Stimulated activated effector memory CD8-positive, alpha-beta T cell treated with anti-CD3 and anti-CD28 coated beads, Interleukin-12 subunit alpha, Interleukin-12 subunit beta, amount 100 ng/mL, for 72 hours (primary cell): ENCODE data around the gene RBBP8NL.

Experiments
- ATAC-seq: fragments of 150-1000 bp; cut with Tn5 transposase; 2 replicates; pipeline ENCODE4 v1.10.0; 2021
- DNase-seq, 2 donors: peaks; one replicate each; pipeline ENCODE4 v3.0.0; 2021 to 2022; ENCODE audit warnings: low spot score in 2 of 2
- H3K27ac Mint-ChIP-seq: one replicate; pipeline ENCODE4 v1.8.0; 2022; ENCODE audit warnings: mild to moderate bottlenecking, mixed read lengths
- H3K36me3 Mint-ChIP-seq: one replicate; pipeline ENCODE4 v1.8.0; 2022; ENCODE audit warnings: mild to moderate bottlenecking, mixed read lengths
- H3K4me1 Mint-ChIP-seq: one replicate; pipeline ENCODE4 v1.8.0; 2022; ENCODE audit warnings: mixed read lengths
- H3K4me3 Mint-ChIP-seq: one replicate; pipeline ENCODE4 v1.8.0; 2022; ENCODE audit warnings: mild to moderate bottlenecking, mixed read lengths
- H3K9me3 Mint-ChIP-seq: one replicate; pipeline ENCODE4 v1.8.0; 2022; ENCODE audit warnings: mixed read lengths

Gene RBBP8NL

DNA sequence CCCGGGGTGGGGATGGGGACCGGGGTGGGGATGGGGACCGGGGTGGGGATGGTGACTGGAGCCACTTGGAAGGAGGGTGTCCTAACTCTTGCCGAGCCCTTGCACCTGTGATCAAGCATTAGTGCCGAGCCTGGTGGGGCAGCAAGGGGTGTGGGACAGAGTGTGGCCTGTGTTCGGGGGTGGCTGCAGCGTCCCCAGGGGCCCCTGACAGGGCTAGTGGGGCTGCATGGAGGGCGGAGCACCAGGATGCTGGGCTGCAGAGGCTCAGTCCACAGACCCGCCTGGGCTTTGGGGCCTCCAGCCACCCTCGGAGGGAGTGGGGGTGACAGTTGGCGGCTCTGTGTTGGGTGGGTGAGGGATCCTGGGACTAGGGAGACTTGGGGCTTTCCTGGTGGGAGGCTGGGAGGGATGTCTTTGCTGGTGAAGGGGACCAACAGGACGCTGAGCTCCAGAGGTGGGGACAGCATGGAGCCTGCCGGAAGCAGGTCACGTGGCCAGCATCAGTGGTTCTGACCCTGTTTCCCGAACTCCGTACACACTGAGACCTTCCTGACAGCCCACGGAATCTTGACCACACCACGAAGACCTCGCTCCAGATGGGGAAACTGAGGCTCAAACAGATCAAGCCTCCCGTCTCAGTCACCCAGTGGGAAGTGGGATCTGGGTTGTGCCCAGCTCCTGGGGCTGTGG lies 4.6 kb downstream of the RBBP8NL start:
- Mint-ChIP-seq H3K27ac (no peak overlapping the region), H3K4me1 (no peaks in the 10 kb centered on the region), H3K9me3 (no peaks in the 10 kb centered on the region), H3K4me3 (no peak overlapping the region), H3K36me3 (no peaks in the 10 kb centered on the region)
- DNase-seq, result no peak
- no peak for ATAC-seq

DNA sequence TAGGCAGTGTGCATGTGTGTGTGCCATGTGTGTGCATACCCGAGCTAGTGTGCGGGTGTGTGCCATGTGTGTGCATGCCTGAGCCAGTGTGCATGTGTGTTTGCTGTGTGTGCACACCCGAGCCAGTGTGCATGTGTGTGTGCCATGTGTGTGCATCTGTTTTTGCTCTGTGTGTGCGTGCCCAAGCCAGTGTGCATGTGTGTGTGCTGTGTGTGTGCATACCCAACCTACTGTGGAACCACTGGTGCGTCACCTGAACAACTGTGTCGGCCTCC lies 5.7 kb downstream of the RBBP8NL start:
- no peaks in the 10 kb centered on the region for H3K4me1 Mint-ChIP-seq

DNA sequence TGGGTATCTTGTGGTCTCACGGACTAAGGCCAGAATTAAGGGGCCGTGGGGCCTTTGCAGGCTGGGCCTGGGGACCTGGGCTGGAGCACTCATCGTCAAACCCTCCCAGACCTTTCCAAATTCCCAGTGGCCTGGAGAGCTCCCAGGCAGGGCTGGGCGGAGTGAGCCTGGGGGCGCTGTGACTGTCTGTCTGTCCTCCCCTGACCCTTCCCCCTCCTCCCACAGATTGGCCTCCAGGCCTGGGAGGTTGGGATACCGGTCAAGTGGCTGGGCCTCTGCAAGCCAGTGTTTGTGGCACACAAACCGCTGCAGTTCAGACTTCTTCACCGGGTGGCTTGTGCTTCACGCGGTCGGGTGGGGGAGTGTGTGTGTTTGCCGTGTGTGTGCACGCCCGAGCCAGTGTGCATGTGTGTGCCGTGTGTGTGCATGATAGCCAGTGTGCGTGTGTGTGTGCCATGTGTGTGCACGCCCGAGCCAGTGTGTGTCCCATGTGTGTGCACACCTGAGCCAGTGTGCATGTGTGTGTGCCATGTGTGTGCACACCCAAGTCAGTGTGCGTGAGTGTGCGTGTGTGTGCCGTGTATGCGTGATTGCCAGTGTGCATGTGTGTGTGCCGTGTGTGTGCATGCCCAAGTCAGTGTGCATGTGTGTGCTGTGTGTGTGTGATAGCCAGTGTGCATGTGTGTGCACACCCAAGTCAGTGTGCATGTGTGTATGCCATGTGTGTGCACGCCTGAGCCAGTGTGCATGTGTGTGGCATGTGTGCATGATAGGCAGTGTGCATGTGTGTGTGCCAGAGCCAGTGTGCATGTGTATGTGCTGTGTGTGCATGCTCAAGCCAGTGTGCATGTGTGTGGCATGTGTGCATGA lies 6.3 kb downstream of the RBBP8NL start:
- no peak overlapping the region for H3K27ac Mint-ChIP-seq
- no peaks in the 10 kb centered on the region for H3K36me3 Mint-ChIP-seq
- no peaks in the 10 kb centered on the region for H3K4me1 Mint-ChIP-seq
- ATAC-seq (no peak), DNase-seq (no peak)
- no peaks in the 10 kb centered on the region for H3K9me3 Mint-ChIP-seq
- H3K4me3 Mint-ChIP-seq, result no peak overlapping the region

More for the DNA sequence above, 5.7 kb downstream of the RBBP8NL start:
- no peak overlapping the region for H3K4me3 Mint-ChIP-seq
- H3K27ac Mint-ChIP-seq, result no peak overlapping the region
- ATAC-seq (no peak), DNase-seq (no peak)
- no peaks in the 10 kb centered on the region for H3K9me3 Mint-ChIP-seq
- no peaks in the 10 kb centered on the region for H3K36me3 Mint-ChIP-seq

DNA sequence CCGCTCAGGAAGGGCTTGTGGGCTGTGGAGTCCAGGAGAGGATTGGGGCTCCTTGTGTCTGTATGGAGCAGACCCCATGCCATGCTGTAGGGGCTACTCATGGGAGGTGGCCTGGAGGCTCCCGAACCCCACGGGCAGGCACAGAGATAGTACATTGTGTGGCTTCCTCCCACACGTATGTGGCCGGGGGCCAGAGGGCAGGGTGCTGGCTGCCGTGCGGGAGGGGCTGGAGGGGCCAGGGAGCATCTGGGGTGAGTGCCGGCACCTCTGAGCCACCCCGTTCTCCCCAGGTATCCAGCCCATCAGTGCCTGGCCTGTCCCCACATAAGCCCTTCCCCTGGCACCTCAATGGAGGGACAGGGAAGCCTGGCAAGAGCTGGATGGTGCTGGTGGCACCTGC lies 7.6 kb downstream of the RBBP8NL start:
- ATAC-seq (no peak), DNase-seq (no peak)
- Mint-ChIP-seq H3K9me3 (no peaks in the 10 kb centered on the region), H3K4me1 (no peaks in the 10 kb centered on the region), H3K27ac (no peak overlapping the region), H3K4me3 (no peak overlapping the region), H3K36me3 (no peaks in the 10 kb centered on the region)

DNA sequence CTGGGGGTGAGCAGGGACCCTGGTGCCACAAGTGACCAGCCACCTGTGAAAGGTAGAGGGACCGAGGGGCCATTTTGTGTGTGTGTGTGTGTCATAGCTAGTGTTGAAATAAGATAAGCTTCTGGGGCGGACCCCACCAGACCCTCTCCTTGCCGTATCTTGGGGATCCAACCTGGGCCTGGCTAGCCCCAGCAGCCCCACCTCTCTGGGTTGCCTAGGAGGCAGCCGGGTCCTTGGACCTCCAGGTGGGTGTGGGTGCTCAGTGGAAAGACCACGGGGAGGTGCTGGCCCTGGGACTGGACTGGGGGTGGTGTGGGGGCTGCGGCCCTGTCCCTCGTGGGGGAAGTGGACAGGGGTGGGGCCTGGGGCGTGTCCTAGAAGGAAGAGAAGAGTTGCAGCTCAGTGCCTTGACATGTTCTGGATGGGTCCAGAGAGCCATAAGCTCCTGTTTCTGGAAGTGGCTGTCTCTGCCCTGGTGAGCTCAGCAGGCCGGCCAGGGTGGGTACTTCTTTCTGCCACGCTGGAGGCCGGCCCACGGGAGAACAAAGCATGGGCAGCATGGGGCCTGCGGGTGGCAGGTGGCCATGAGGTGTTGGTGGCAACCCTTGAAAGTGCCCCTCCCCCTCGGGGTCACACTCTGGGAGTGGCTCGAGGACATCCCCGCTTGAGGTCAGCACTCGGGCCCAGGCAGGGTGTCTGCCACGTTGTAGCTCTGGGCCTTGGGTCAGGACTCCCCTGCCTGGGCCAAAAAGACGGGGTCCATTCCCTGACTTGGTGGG lies 8.4 kb downstream of the RBBP8NL start:
- Mint-ChIP-seq H3K4me1 (no peaks in the 10 kb centered on the region), H3K9me3 (no peaks in the 10 kb centered on the region), H3K4me3 (no peak overlapping the region), H3K27ac (no peak overlapping the region), H3K36me3 (no peaks in the 10 kb centered on the region)
- no peak for DNase-seq
- no peak for ATAC-seq

DNA sequence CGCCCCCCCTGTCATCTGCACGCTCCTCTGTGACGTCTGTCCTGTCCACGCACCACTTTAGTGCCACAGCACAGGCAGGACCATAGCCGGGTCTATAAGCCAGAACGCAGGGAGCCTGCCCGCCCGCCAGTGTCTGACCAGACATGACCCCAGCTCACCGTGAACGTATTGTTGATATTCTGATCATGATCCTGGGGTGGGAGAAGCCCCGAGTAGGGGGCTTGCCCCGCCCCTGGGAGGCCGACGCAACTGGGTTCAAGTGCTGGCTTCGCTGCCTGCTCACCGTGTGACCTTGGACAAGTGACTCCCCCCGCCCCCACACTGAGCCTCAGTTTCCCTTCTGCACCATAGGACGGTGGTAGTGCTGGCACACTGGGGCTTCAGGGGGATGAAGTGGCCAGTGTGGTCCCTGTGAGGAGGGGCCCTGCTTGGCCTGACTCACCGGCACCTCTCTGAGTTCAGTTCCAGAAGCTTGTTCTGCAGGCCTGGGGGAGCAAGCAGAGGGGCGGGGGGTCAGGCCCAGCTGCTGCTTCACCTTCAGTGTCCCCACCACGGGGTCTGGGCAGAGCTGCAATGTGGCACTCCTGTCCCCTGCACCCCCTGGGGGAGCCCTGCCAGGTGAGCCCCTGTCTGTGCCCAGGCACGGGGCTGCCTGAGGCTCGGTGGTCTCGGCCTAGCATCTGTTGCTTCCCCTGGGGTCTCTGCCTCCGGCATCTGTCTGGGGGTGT lies 9.2 kb downstream of the RBBP8NL start:
- H3K4me1 Mint-ChIP-seq, result no peaks in the 10 kb centered on the region
- no peak for DNase-seq
- no peak for ATAC-seq
- H3K27ac Mint-ChIP-seq, result no peak overlapping the region
- no peaks in the 10 kb centered on the region for H3K9me3 Mint-ChIP-seq
- no peaks in the 10 kb centered on the region for H3K36me3 Mint-ChIP-seq
- H3K4me3 Mint-ChIP-seq, result no peak overlapping the region

DNA sequence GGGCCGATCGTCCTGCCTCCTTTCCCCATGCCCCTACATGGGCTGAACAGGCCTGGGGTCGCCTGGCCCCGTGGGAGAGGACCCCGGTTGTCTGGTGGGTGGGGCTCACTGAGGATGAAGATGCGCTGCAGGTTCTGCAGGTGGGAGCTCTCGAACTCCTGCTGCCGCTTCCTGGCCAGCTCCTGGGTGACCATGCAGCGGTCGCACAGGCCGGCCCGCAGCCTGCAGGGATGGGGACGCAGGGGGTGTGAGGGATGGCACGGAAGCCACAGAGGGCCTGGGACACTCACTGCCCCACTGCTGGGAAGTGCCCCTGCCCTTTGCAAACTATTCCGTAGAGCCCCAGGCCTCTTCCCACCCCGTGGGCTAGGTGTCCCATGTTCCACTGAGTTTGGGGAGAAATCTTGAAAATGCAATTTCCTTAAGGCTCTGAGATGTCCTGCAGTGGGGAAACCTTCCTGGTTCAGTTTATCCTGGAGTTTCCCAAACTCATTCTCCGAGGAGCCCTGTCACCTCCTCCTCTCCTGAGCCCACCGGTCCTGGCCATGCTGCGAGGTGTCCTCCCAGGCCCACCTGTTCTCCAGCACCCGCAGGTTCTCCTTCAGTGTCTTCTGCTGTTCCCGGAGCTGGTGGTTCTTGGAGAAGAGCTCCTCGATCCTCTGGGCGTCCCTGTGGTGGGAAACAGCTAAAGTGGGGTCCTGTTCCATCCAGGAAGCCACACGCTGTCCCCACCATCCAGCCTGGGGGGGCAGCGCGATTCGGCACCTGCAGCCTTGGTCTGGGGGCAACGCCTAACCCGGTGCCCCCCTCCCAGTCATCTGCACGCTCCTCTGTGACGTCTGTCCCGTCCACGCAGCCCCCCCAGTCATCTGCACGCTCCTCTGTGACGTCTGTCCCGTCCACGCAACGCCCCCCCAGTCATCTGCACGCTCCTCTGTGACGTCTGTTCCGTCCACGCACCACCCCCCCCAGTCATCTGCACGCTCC lies 10.4 kb downstream of the RBBP8NL start:
- H3K27ac Mint-ChIP-seq, result no peak overlapping the region
- ATAC-seq, result no peak
- no peaks in the 10 kb centered on the region for H3K4me1 Mint-ChIP-seq
- no peaks in the 10 kb centered on the region for H3K36me3 Mint-ChIP-seq
- H3K9me3 Mint-ChIP-seq, result no peaks in the 10 kb centered on the region
- no peak for DNase-seq
- H3K4me3 Mint-ChIP-seq, result no peak overlapping the region

DNA sequence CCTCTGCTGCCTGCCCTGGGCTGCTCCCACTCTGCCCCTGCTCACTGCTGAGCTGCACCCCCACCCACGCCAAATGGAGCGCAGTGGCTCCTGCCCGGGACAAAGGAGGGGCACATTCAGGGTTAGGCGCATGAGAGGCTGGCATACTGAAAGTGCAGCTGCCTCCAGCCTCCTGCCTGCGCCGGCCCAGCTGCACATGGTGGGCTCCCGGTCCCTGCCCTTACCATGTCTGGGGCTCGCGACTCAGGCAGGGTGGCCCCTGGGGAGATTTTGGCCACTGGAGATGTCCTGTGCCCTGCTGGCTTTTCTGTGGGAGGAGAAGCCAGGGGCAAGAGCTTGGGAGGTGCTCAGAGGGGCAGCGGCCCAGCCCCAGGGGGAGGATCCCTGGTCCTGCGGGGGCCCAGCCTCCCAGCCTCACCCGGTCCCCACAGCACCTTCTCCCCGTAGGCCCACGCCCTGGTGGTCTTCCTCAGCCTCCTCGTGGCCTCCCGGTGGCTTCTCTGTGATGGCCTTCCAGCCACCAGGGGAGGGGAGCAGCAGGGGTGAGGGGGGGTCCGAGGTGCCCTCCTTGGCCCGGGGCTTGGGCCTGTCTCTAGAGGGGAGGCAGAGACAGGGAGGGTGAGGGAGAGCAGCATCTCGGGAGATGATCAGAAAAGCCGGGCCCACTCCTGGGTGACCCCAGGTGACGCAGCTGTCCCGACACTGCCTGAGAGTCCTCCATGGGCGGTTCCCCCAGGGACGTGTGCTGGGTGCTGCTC lies 11.8 kb downstream of the RBBP8NL start:
- no peaks in the 10 kb centered on the region for H3K36me3 Mint-ChIP-seq
- no peaks in the 10 kb centered on the region for H3K4me1 Mint-ChIP-seq
- DNase-seq (no peak), ATAC-seq (no peak)
- H3K4me3 Mint-ChIP-seq, result no peak overlapping the region
- H3K9me3 Mint-ChIP-seq, result no peaks in the 10 kb centered on the region
- no peak overlapping the region for H3K27ac Mint-ChIP-seq

DNA sequence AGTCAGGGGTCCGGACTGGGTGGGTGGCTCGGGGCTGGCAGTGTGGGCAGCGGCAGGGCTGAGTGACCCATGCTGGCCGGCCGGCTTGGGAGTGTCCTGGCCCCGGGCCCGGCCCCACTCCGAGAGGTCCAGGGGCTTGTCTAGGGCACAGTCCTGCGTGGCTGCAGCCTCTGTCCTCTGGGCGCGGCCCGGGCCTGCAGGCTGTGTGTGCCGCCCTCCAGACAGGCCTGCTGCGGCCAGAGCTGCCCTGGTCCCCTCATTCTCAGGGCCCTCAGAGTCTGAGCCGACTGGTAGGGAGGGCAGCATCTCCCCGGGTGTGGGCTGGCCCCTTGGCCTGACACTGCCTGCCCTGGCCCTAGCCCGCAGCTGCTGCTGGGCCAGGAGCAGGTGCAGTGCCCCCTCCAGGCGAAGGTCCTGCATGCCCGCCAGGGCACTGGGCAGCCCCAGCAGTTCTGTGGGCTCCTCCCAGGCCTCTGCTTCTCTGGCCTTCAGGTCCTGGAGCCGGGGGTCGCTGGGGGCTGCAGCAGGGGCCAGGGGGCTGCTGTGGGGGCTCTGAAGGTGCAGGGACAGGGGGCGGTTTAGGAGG lies 13.3 kb downstream of the RBBP8NL start:
- Mint-ChIP-seq H3K4me1 (peaks cover 7% of the 10 kb centered on the region), H3K36me3 (no peaks in the 10 kb centered on the region)
- ATAC-seq, result no peak

DNA sequence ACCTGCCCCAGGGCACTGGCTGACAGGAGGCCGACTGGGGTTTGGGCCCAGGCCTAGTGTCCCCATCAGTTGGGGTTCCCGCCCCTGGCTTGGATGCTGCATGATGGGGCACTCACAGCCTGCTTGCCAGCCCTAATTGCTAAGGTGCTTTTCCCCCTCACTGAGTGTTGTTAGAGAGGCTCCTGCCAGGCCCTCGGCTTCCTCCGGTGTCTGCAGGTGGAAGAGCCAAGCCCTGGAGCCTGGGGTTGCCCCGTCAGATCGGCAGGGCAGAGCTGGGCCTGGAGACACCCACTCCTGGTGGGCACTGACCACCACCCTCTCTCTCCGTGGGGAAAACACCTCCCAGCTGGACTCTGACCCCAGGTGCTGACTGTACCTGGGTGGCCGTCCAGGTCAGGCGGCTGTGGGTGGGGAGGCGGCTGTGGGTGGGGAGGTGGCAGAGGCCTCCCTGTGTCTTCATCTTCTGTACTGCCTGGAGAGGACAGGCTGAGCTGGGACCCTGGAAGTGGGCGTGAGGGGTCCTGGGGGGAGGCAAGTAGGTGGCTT lies 14.2 kb downstream of the RBBP8NL start:
- DNase-seq, result no peak
- Mint-ChIP-seq H3K4me3 (no peak overlapping the region), H3K27ac (no peak overlapping the region), H3K36me3 (no peaks in the 10 kb centered on the region), H3K4me1 (peaks cover 7% of the 10 kb centered on the region), H3K9me3 (no peaks in the 10 kb centered on the region)
- no peak for ATAC-seq

More for the DNA sequence above, 13.3 kb downstream of the RBBP8NL start:
- Mint-ChIP-seq H3K9me3 (no peaks in the 10 kb centered on the region), H3K4me3 (no peak overlapping the region), H3K27ac (no peak overlapping the region)
- DNase-seq, result no peak

DNA sequence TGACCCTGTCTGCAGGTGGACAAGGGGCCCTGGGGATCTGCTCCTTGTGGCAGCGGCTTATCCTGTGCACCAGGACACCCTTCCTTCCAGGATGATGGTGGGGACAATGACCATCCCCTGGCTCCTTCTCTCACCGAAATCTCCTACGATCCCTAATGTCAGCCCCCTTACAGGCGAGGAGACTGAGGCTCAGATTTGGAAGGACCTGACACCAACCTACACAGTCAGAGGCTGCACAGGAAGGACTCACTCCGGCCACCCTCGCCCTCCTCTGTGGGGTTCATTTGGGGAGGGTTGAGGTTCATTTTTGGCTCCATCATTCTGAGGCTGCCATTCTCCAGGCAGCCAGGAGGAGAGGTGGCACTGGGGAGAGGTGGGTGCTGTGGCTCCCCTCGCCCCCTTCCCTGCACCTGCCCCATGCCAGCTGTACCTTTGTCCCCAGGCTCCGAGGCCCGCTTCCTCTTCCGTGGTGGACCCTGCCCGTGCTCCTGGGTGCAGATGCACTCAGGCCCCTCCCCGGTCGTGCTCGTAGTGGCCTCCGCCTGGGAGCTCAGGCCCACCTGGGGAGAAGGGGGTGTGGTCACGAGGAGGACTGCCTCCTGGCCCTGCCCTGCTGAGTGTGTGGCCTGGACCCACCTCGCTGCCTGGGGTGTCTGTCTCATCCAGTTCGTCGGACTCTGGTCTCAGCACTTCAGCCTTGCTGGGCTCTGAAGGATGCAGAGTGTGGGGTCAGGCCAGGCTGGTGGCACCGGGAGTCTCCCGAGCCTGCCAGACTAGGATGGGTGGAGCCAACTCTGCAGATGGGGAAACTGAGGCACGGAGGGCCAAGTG lies 14.9 kb downstream of the RBBP8NL start:
- Mint-ChIP-seq H3K4me1 (peaks cover 7% of the 10 kb centered on the region), H3K4me3 (no peak overlapping the region), H3K9me3 (no peaks in the 10 kb centered on the region), H3K27ac (no peak overlapping the region), H3K36me3 (peaks cover 2% of the 10 kb centered on the region)
- ATAC-seq (no peak), DNase-seq (no peak)

DNA sequence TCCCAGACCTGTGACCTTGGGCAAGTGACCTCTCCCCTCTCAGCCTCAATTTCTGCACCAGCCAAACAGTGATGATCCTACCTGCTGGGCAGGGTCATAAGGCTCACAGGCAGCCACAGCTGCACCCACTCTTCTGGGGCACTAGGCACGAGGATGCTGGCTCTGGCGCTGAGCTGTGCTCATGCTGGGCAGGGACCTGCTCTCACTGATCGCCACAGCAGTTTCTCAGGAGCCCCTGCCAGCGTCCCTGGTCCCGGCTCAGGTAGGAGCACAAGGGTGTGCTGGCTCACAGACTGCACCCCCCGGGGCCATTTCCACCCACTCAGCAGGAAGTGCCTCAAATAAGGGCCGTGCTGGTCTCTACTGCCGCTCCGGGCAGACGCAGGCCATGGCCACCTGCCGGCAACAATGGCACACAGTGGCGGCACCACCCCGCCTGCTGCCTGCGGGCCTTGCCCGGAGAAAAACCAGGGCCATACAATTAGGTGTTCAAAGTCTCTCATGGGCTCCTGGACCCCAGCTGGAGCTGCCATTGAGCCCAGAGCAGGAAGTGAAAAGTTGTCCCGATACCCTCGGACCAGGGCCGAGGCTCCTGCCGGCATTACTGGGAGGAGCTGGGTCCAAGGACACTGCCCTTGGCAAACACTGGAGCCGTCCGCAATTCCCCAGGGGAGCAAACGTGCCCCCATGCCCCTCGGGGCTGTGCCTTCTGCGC lies 15.7 kb downstream of the RBBP8NL start:
- H3K27ac Mint-ChIP-seq, result no peak overlapping the region
- H3K36me3 Mint-ChIP-seq, result peaks cover 5% of the 10 kb centered on the region
- peaks cover 7% of the 10 kb centered on the region for H3K4me1 Mint-ChIP-seq
- DNase-seq, result no peak
- no peak for ATAC-seq
- H3K9me3 Mint-ChIP-seq, result no peaks in the 10 kb centered on the region
- H3K4me3 Mint-ChIP-seq, result no peak overlapping the region
